KMS-11 (cell line): Measurements from ENCODE around the gene NETO2.

Source experiments
- H2AFZ ChIP-seq: fragments of 200-600 bp; sonication (generic); 2 replicates; pipeline ENCODE4 v1.6.1; 2016; ENCODE audit warnings: antibody characterized with exemption, mixed run types, low read depth
- H3K27ac ChIP-seq: fragments of 200-600 bp; sonication (generic); 2 replicates; pipeline ENCODE4 v1.6.1; 2016; ENCODE audit warnings: mild to moderate bottlenecking, mixed run types
- H3K27me3 ChIP-seq: fragments of 200-600 bp; sonication (generic); 2 replicates; pipeline ENCODE4 v1.6.1; 2017; ENCODE audit warnings: mild to moderate bottlenecking, low read depth, mixed run types, moderate library complexity; ENCODE audit not compliant: insufficient read depth
- H3K36me3 ChIP-seq: fragments of 200-600 bp; sonication (generic); 2 replicates; pipeline ENCODE4 v1.6.1; 2017; ENCODE audit warnings: mild to moderate bottlenecking, mixed run types; ENCODE audit not compliant: insufficient read depth
- H3K4me1 ChIP-seq: fragments of 200-600 bp; sonication (generic); 2 replicates; pipeline ENCODE4 v1.6.1; 2016; ENCODE audit warnings: mild to moderate bottlenecking, low read depth, mixed run types; ENCODE audit not compliant: poor library complexity, severe bottlenecking
- H3K4me2 ChIP-seq: fragments of 200-600 bp; sonication (generic); 2 replicates; pipeline ENCODE4 v1.7.0; 2016; ENCODE audit warnings: mild to moderate bottlenecking, mixed run types
- H3K4me3 ChIP-seq: fragments of 200-600 bp; sonication (generic); IDR thresholded peaks from 2 replicates; pipeline ENCODE4 v1.6.1; 2017; ENCODE audit warnings: low read depth, low read length, mixed read lengths; ENCODE audit not compliant: insufficient read depth
- H3K79me2 ChIP-seq: fragments of 200-600 bp; sonication (generic); 2 replicates; pipeline ENCODE4 v1.6.1; 2016; ENCODE audit warnings: low read depth, mixed run types; ENCODE audit not compliant: insufficient read depth
- H3K9ac ChIP-seq: fragments of 200-600 bp; sonication (generic); 2 replicates; pipeline ENCODE4 v1.6.1; 2016; ENCODE audit warnings: mild to moderate bottlenecking, mixed run types
- H4K20me1 ChIP-seq: fragments of 200-600 bp; sonication (generic); 2 replicates; pipeline ENCODE4 v1.6.1; 2016; ENCODE audit warnings: mild to moderate bottlenecking, mixed run types; ENCODE audit not compliant: insufficient read depth
- TF ChIP-seq, protein P1 (sequence below): fragments of 200-600 bp; sonication (generic); conservative IDR thresholded peaks from 2 replicates; pipeline ENCODE4 v1.6.1; 2017; ENCODE audit warnings: low read depth, mild to moderate bottlenecking, antibody characterized with exemption, low read length, moderate library complexity, mixed read lengths

NETO2 gene

DNA sequence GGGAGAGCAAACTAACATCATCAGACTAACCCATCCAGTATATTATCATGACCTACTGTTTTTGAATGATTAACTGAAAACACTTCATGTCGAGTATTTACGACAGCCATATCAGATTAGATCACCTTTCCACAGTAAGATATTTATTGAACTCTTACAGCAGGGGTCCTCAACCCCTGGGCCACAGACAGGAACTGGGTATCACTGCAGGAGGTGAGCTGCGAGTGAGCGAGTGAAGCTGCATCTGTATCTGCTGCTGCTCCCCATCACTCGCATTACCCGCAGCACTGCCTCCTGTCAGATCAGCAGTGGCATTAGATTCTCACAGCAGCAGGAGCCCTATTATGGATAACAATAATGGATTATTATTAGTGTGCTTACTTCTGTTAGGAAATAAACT is 59.5 kb downstream of the NETO2 start:
- H3K79me2 ChIP-seq = no peaks in the 10 kb centered on the region
- H4K20me1 ChIP-seq = no peaks in the 10 kb centered on the region
- TF ChIP-seq, protein P1, sequence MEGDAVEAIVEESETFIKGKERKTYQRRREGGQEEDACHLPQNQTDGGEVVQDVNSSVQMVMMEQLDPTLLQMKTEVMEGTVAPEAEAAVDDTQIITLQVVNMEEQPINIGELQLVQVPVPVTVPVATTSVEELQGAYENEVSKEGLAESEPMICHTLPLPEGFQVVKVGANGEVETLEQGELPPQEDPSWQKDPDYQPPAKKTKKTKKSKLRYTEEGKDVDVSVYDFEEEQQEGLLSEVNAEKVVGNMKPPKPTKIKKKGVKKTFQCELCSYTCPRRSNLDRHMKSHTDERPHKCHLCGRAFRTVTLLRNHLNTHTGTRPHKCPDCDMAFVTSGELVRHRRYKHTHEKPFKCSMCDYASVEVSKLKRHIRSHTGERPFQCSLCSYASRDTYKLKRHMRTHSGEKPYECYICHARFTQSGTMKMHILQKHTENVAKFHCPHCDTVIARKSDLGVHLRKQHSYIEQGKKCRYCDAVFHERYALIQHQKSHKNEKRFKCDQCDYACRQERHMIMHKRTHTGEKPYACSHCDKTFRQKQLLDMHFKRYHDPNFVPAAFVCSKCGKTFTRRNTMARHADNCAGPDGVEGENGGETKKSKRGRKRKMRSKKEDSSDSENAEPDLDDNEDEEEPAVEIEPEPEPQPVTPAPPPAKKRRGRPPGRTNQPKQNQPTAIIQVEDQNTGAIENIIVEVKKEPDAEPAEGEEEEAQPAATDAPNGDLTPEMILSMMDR = no peak
- no peaks in the 10 kb centered on the region for H3K4me1 ChIP-seq
- no peak overlapping the region for H3K4me3 ChIP-seq
- no peak overlapping the region for H2AFZ ChIP-seq
- no peak overlapping the region for H3K4me2 ChIP-seq
- H3K9ac ChIP-seq = no peak overlapping the region
- no peaks in the 10 kb centered on the region for H3K27me3 ChIP-seq
- H3K27ac ChIP-seq = no peak overlapping the region
- no peaks in the 10 kb centered on the region for H3K36me3 ChIP-seq

DNA sequence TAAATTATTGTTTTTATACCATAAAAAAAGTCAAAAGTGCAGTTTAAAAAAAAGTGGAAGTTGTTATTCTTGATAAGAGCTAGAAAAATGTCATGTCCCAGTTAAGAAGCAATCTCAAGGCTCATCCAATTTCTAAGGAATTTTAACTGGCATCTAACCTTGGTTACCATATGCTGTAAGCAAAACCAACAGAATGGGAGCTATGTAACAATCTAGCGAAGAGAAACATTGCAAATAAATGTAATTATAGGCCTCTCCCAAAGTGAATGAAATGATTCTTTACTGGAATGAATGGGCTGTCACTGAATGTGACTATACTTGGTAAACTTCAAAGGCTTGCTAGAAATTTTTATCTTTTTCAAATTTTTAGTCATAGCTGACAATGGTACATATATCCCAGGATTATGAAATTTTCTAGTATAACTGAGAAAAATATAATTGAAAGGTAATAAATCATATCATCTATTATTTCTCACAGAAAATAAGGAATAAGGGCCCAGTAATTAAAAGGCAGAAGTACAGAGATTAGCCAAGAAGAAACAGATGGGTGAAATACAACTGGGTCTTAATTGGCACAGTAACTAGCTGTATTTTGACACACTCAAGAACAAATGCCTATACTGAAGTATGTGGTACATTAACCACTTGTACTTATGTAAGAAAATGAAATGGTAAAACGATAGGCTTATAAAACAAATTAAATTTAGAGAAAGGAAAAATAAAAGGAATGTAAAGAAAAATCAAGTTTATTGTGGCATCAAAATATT is 61.5 kb downstream of the NETO2 start:
- Histone ChIP-seq H3K36me3 (no peaks in the 10 kb centered on the region), H3K4me2 (no peak overlapping the region), H3K4me1 (no peaks in the 10 kb centered on the region), H4K20me1 (no peaks in the 10 kb centered on the region), H3K4me3 (no peak overlapping the region), H3K9ac (no peak overlapping the region), H3K27me3 (no peaks in the 10 kb centered on the region), H3K27ac (no peak overlapping the region), H3K79me2 (no peaks in the 10 kb centered on the region), H2AFZ (no peak overlapping the region)
- TF ChIP-seq, protein P1 = no peak

DNA sequence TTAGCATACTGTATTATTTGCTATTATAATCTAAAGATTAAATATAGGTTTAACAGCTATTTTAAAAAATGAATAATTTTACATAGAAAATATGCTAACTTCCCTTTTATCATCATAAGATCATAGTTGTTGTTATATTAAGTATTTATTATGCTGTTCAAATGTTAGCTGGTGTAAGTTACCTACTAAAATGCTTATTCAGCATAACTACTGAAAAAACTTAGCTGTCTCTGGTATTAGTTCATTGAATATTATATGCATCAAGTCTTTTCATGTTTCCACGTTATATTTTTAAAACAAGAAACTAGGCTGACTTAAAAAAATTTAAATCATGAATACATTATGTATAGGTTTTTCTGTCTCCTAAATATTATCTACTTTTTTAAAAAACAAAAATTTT is 62.6 kb downstream of the NETO2 start:
- Histone ChIP-seq H3K36me3 (no peaks in the 10 kb centered on the region), H3K9ac (no peak overlapping the region), H3K79me2 (no peaks in the 10 kb centered on the region)

DNA sequence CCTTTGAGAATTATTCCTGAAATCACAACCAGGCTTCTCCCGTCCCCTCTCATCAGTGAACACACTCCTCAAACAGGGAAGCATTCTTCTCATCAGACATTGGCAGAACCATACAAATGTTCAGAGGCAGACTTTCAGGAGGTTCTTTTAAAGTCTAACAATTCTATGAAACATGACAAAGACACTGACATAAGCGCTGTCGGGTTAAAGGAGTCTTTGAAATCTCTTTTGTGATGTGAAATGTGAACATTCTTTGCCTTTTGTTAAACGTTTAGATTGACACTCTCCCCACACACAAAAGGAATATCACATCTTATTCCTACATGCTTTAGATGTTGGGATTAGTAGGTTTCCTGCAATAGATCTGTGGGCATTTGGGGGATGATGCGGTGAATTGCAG is 63.9 kb downstream of the NETO2 start:
- H2AFZ ChIP-seq = no peak overlapping the region
- H3K4me2 ChIP-seq = no peak overlapping the region
- no peaks in the 10 kb centered on the region for H4K20me1 ChIP-seq
- no peak overlapping the region for H3K27ac ChIP-seq
- TF ChIP-seq, protein P1 = no peak
- no peaks in the 10 kb centered on the region for H3K36me3 ChIP-seq
- no peak overlapping the region for H3K9ac ChIP-seq
- H3K79me2 ChIP-seq = no peaks in the 10 kb centered on the region
- H3K4me1 ChIP-seq = no peaks in the 10 kb centered on the region
- H3K4me3 ChIP-seq = no peak overlapping the region
- no peaks in the 10 kb centered on the region for H3K27me3 ChIP-seq

More for the DNA sequence above, 62.6 kb downstream of the NETO2 start:
- Histone ChIP-seq H4K20me1 (no peaks in the 10 kb centered on the region), H3K4me2 (no peak overlapping the region), H3K4me1 (no peaks in the 10 kb centered on the region), H2AFZ (no peak overlapping the region), H3K4me3 (no peak overlapping the region), H3K27ac (no peak overlapping the region), H3K27me3 (no peaks in the 10 kb centered on the region)
- TF ChIP-seq, protein P1 = no peak
